HAP-1 (cell line): ENCODE measurements around the gene SLC7A1.
"Not testable (repeated sequence)": the region's sequence is repeated elsewhere in the genome, so short reads cannot be mapped to it uniquely, and the experiment has no call there.

Source experiments
- DNase-seq, 2 experiments: peaks; one replicate each; pipeline ENCODE4 v3.0.0-alpha.2; 2016 to 2020; ENCODE audit warnings: low spot score in 2 of 2
- H3K27me3 ChIP-seq: fragments of 250-450 bp; sonication (Bioruptor Pico); 2 replicates; pipeline ENCODE4 v1.5.1; 2020; ENCODE audit warnings: low read depth, mild to moderate bottlenecking, moderate library complexity
- H3K36me3 ChIP-seq: fragments of 250-450 bp; sonication (Bioruptor Pico); replicated peaks from 2 replicates; pipeline ENCODE4 v1.5.1; 2020; ENCODE audit warnings: mild to moderate bottlenecking
- H3K4me1 ChIP-seq: fragments of 250-450 bp; sonication (Bioruptor Pico); 2 replicates; pipeline ENCODE4 v1.5.1; 2020; ENCODE audit warnings: mild to moderate bottlenecking
- H3K4me3 ChIP-seq: fragments of 250-450 bp; sonication (Bioruptor Pico); 2 replicates; pipeline ENCODE4 v1.5.1; 2020; ENCODE audit warnings: mild to moderate bottlenecking, moderate library complexity
- H3K9me3 ChIP-seq: fragments of 250-450 bp; sonication (Bioruptor Pico); 2 replicates; pipeline ENCODE4 v1.5.1; 2020; ENCODE audit warnings: mild to moderate bottlenecking, moderate library complexity
- in situ Hi-C: fragments of 300-500 bp; cut with MboI; formaldehyde crosslinking; loops from 3 replicates; pipeline ENCODE4 v1.14.3; 2020; ENCODE audit warnings: low sequenced_read_pairs, inconsistent platforms, mixed read lengths

SLC7A1 gene

GRCh38 chr13:29595380-29596063 lies at the start of gene SLC7A1:
TSS of gene SLC7A1 (minus strand) at chr13:29595688. CDS start at chr13:29536188, 59,500 bp downstream.
- Histone ChIP-seq H3K27me3 (no peaks in the 10 kb centered on the region), H3K9me3 (no peaks in the 10 kb centered on the region), H3K4me1 (peaks cover 38% of the 10 kb centered on the region), H3K36me3 (peaks cover 16% of the 10 kb centered on the region), H3K4me3 (peak within 1 kb of the TSS; percentile 74)
- DNase-seq = peak; percentile 76 to 83
- in situ Hi-C loops = no loop called here

GRCh38 chr13:29640665-29641064 lies 45.2 kb upstream of the SLC7A1 start:
- Histone ChIP-seq H3K27me3 (no peaks in the 10 kb centered on the region), H3K9me3 (no peaks in the 10 kb centered on the region), H3K36me3 (no peaks in the 10 kb centered on the region), H3K4me1 (no peaks in the 10 kb centered on the region), H3K4me3 (no peak overlapping the region)
- in situ Hi-C loops = no loop called here
- no peak for DNase-seq

DNA sequence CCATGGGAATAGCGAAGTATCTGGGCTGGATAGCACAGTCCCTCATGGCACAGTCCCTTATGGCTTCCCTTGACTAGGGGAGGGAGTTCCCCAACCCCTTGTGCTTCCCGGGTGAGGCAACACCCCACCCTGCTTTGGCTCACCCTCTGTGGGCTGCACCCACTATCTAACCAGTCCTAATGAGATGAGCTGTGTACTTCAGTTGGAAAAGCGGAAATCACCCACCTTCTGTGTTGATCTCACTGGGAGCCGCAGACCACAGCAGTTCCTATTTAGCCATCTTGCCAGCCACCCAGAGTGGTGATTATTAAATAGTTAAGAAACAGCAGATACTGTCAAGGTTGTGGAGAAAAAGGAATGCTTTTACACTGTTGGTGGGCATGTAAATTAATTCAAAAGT lies 41.3 kb upstream of the SLC7A1 start:
- DNase-seq, in situ Hi-C loops, H3K9me3 ChIP-seq, H3K4me1 ChIP-seq, H3K4me3 ChIP-seq, H3K36me3 ChIP-seq, H3K27me3 ChIP-seq: not testable (repeated sequence)

GRCh38 chr13:29624997-29625396 lies 29.5 kb upstream of the SLC7A1 start:
- Histone ChIP-seq H3K4me3 (no peak overlapping the region), H3K4me1 (no peaks in the 10 kb centered on the region), H3K27me3 (no peaks in the 10 kb centered on the region), H3K36me3 (no peaks in the 10 kb centered on the region), H3K9me3 (no peaks in the 10 kb centered on the region)
- DNase-seq = no peak
- in situ Hi-C loops = no loop called here

- no peaks in the 10 kb centered on the region for H3K4me1 ChIP-seq
- H3K9me3 ChIP-seq = no peaks in the 10 kb centered on the region
- H3K27me3 ChIP-seq = no peaks in the 10 kb centered on the region
- in situ Hi-C loops = no loop called here
- H3K4me3 ChIP-seq = no peak overlapping the region
- DNase-seq = no peak
- no peaks in the 10 kb centered on the region for H3K36me3 ChIP-seq
Observed at GRCh38 chr13:29621841-29622240, 26.4 kb upstream of the SLC7A1 start.

DNA sequence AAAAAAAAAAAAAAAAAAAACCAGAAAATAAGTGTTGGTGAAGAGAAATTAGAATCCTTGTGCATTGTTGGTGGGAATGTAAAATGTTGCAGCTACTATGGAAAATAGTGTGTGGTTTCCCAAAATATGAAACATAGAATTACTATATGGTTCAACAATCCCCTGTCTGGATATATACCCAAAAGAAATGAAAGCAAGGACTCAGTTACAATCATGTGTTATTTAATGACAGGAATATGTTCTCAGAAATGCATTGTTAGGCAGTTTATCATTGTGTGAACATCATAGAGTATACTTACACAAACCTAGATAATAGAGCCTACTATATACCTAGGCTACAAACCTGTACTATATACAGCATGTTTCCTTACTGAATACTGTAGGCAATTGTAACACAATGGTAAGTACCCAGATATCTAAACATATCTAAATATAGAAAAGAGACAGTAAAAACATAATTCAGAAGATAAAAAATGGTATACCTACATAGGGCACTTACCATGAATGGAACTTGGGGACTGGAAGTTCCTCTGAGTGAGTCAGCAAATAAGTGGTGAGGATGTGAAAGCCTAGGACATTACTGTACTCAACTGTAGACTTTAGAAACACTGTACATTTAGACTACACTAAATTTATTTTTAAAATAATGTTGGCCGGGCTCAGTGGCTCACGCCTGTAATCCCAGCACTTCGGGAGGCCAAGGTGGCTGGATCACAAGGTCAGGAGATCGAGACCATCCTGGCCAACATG lies 25.7 kb upstream of the SLC7A1 start:
- Histone ChIP-seq H3K4me1 (no peaks in the 10 kb centered on the region), H3K36me3 (no peaks in the 10 kb centered on the region), H3K27me3 (peaks cover 3% of the 10 kb centered on the region), H3K9me3 (no peaks in the 10 kb centered on the region), H3K4me3 (no peak overlapping the region)
- DNase-seq = no peak
- in situ Hi-C loops = no loop called here

- Histone ChIP-seq H3K4me1 (no peaks in the 10 kb centered on the region), H3K36me3 (no peaks in the 10 kb centered on the region), H3K9me3 (no peaks in the 10 kb centered on the region), H3K4me3 (no peak overlapping the region), H3K27me3 (peaks cover 10% of the 10 kb centered on the region)
- no peak for DNase-seq
- in situ Hi-C loops = no loop called here
Observed at GRCh38 chr13:29619995-29620394, 24.5 kb upstream of the SLC7A1 start.

- in situ Hi-C loops = no loop called here
- Histone ChIP-seq H3K4me3 (no peak overlapping the region), H3K36me3 (no peaks in the 10 kb centered on the region), H3K9me3 (no peaks in the 10 kb centered on the region), H3K4me1 (no peaks in the 10 kb centered on the region), H3K27me3 (peaks cover 11% of the 10 kb centered on the region)
- DNase-seq = no peak
Observed at GRCh38 chr13:29613101-29613500, 17.6 kb upstream of the SLC7A1 start.

- DNase-seq = no peak
- peaks cover 4% of the 10 kb centered on the region for H3K27me3 ChIP-seq
- no peaks in the 10 kb centered on the region for H3K36me3 ChIP-seq
- in situ Hi-C loops = no loop called here
- H3K9me3 ChIP-seq = no peaks in the 10 kb centered on the region
- H3K4me3 ChIP-seq = no peak overlapping the region
- H3K4me1 ChIP-seq = no peaks in the 10 kb centered on the region
Observed at GRCh38 chr13:29607465-29607864, 12.0 kb upstream of the SLC7A1 start.

DNA sequence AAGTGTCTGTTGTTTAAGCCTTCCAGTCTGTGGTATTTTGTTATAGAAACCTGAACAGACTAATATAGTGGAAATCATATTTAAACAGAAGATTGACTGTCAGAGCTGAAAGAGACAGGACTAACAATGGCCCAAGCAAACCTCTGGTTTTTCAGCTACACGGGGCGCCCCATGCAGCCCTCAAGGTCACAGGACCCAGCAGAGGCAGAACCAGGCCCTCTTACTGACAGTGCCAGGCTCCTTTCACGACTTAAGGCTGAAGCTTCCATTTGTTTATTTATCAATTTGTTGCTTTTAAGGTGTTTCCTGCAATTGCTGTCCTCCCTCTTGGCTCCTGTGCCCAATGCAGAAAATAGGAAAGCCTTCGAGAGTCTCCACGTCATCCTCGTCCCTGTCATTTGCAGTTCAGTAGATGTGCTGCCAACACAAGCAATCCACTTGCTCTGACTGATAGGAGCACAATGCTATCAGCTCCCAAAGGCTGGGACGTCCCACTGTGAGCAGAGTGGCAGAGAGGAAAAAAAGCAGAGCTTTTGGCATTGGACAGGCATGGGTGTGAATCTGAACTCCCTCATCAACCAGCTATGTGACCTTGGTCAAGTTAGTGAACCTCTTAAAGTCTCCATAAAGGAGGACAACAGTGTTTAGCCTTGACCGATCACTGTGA lies 10.5 kb upstream of the SLC7A1 start:
- Histone ChIP-seq H3K4me3 (no peak overlapping the region), H3K27me3 (peaks cover 4% of the 10 kb centered on the region), H3K9me3 (no peaks in the 10 kb centered on the region), H3K36me3 (no peaks in the 10 kb centered on the region), H3K4me1 (no peaks in the 10 kb centered on the region)
- DNase-seq = no peak
- in situ Hi-C loops = no loop called here

DNA sequence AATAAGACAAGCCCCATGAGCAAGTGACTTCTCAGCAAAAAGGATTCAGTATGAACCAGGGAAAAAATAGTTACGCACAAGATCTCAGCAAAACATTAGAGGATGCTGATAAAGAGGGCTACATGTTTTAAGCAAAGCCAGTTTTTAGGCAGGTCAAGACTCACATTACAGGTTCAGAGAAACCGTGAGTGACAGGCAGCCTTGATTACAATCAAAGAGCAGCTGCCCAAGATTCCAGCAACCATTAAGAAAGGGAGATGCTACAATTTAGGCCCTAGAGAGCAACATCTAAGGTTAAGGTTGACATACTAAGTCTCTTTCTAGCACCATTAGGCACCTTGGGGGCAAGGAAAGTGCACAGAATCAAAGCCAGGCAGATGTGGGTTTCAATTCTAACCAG lies 2.8 kb upstream of the SLC7A1 start:
- Histone ChIP-seq H3K4me3 (no peak overlapping the region), H3K9me3 (no peaks in the 10 kb centered on the region), H3K27me3 (no peaks in the 10 kb centered on the region; the same call in none of the 2 replicates), H3K4me1 (peaks cover 12% of the 10 kb centered on the region), H3K36me3 (peaks cover 9% of the 10 kb centered on the region)
- in situ Hi-C loops = no loop called here
- no peak for DNase-seq

GRCh38 chr13:29597706-29598105 lies 2.2 kb upstream of the SLC7A1 start:
- no peaks in the 10 kb centered on the region for H3K9me3 ChIP-seq
- H3K36me3 ChIP-seq = peaks cover 9% of the 10 kb centered on the region
- H3K4me3 ChIP-seq = no peak overlapping the region
- no peaks in the 10 kb centered on the region; the same call in 1 of the 2 replicates for H3K27me3 ChIP-seq
- DNase-seq = no peak
- peaks cover 18% of the 10 kb centered on the region for H3K4me1 ChIP-seq
- in situ Hi-C loops = no loop called here

DNA sequence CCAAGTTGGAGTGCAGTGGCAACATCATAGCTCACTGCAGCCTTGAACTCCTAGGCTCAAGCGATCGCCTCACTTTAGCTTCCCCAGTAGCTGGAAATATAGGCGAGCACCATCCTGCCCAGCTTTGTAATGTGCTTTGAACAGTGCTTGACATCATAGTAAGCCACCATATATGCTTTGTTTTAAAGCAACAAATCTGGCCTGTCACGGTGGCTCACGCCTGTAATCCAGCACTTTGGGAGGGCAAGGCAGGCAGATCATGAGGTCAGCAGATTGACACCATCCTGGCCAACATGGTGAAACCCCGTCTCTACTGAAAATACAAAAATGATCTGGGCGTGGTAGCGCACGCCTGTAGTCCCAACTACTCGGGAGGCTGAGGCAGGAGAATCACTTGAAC lies 1.8 kb upstream of the SLC7A1 start:
- no peaks in the 10 kb centered on the region for H3K9me3 ChIP-seq
- in situ Hi-C loops = no loop called here
- no peak for DNase-seq
- H3K4me1 ChIP-seq = peaks cover 22% of the 10 kb centered on the region
- no peaks in the 10 kb centered on the region for H3K27me3 ChIP-seq
- H3K36me3 ChIP-seq = peaks cover 9% of the 10 kb centered on the region
- no peak overlapping the region for H3K4me3 ChIP-seq

DNA sequence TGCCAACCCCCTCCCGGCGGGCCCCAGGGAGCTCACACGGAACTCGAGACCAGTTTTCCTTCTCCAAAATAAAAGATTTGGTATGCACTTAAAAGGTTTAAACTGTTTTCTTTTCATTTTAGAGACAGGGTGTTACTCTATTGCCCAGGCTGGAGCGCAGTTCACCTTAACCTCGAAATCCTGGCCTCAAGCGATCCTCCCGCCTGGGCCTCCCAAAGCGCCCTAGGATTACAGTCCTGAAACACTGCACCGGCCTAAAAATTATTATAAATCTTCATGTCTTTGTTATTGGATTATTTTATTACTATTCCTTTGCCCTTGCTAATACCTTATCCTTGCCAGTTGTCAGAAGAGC lies 553 bp upstream of the SLC7A1 start:
- Histone ChIP-seq H3K4me1 (peaks cover 35% of the 10 kb centered on the region), H3K9me3 (no peaks in the 10 kb centered on the region), H3K36me3 (peaks cover 11% of the 10 kb centered on the region), H3K27me3 (no peaks in the 10 kb centered on the region), H3K4me3 (peak overlapping the region; percentile 74)
- in situ Hi-C loops = no loop called here
- DNase-seq = no peak
